HG03354 (cell line): Measurements from ENCODE around the gene CFAP69.
A peak's percentile ranks its signal among the peaks of the same experiment; 100 is the strongest.
"Not testable (repeated sequence)": the region's sequence is repeated elsewhere in the genome, so short reads cannot be mapped to it uniquely, and the experiment has no call there.

ENCODE experiments used
- ATAC-seq: cut with Tn5 transposase; IDR thresholded peaks from one replicate; pipeline ENCODE4 v1.9.1; 2021; ENCODE audit warnings: mild to moderate bottlenecking; ENCODE audit not compliant: unreplicated experiment, poor library complexity, severe bottlenecking

The CFAP69 gene

DNA sequence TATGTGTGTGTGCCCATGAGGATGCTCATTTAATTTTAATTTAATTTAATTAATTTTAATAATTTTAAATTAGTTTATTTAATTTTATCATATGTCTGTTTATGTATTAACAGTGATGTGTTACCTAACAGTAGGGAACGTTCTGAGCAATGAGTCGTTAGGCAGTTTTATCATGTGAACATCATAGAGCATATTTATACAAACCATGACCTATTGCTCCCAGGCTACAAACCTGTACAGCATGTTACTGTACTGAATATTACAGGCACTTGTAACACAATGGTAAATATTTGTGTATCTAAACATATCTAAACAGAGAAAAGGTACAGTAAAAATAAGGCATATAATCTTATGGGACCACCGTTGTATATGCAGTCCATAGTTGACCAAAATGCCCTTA lies 13.7 kb upstream of the CFAP69 start:
- no peak for ATAC-seq

GRCh38 chr7:90232430-90232829 lies 12.5 kb upstream of the CFAP69 start:
- no peak for ATAC-seq

DNA sequence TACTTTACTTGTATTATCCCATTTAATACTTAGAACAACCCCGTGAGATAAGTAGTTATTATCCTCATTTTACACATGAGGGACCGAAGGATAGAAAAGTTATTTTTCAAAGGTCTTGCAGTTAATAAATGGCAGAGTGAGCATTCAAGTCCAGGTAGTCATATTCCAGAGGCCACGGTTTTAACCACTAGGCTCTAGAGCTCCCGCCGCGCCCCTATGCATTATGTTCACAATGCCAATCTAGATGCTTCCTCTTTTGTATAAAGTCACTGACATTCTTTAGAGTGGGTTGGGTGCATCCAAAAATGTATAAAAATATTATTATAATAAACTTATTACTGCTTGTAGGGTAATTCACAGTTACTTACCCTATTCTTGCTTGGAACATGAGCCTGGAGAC lies 11.4 kb upstream of the CFAP69 start:
- no peak for ATAC-seq

DNA sequence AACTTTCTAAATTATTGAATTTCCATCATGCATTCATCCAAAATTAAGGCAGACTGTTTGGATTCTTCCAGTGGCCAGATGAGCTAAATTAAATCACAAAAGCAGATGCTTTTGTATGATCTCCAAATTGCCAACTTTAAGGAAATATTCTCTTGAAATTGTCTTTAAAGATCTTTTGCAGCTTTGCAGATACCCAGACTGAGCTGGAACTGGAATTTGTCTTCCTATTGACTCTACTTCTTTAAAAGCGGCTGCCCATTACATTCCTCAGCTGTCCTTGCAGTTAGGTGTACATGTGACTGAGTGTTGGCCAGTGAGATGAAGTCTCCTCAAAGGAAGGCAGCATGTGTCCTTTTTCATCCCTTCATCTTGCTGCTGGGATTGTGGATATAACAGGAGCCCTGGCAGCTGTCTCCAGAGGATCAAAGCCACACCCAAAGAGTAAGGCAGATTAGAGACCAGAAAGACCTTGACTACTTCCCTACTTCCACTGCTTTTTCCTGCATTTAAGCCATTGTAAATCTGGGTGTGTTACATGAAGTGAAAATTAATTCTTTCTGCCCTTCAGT lies 8.2 kb upstream of the CFAP69 start:
- ATAC-seq: no peak

DNA sequence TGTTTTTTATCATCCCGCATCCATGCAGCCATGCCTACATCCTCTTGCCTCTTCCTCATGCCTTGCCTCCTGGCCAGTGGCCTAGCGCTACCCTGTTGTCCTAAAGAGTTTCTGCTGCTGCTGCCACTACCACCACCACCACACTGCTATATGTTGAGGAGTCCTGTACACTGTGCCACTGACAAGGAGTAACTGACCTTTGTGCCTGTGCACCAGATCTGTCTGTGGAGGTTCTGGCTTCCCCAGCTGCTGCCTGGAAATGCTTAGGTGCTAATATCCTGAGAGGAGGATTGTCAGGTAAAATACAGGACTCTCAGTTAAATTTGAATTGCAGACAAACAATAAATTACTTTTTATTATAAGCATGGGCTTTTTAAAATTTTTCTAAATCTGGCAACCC lies 7.0 kb upstream of the CFAP69 start:
- no peak for ATAC-seq

DNA sequence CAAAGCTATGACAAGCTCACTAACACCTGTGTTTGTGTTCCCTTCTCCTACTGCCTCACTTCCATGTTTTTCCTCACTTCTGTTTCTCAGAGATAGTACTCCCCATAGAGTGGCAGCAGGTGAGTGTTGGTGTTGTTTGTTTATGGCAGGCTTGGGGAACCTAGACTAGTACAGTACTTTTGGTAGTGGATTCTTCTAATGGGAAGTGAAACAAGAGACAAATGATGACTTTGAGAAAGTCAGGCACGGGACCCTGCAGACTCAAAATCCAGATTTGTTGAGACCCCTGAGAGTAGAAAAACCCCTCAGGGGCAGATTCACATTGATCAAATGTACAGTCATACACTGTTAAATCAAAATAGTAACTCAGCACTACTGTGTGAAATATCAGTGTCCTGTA lies 6.4 kb upstream of the CFAP69 start:
- no peak for ATAC-seq

DNA sequence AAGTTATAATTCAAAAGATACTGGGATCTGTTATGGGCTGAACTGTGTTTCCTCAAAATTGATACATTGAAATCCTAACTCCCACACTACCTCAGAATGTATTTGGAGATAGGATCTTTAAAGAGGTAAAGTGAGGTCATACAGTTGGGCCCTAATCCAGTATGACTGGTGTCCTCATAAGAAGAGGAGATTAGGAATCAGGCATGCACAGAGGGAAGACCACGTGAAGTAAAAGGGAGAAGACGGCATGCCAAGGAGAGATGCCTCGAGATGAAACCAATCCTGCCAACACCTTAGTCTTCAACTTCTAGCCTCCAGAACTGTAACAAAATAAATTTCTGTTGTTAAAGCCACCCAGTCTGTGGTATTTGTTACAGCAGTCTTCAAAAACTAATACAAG lies 5.9 kb upstream of the CFAP69 start:
- ATAC-seq: no peak

GRCh38 chr7:90239625-90240228 lies 5.2 kb upstream of the CFAP69 start:
- ATAC-seq: no peak

- peak; percentile 42 for ATAC-seq
Observed at GRCh38 chr7:90242369-90243168, 2.4 kb upstream of the CFAP69 start.

DNA sequence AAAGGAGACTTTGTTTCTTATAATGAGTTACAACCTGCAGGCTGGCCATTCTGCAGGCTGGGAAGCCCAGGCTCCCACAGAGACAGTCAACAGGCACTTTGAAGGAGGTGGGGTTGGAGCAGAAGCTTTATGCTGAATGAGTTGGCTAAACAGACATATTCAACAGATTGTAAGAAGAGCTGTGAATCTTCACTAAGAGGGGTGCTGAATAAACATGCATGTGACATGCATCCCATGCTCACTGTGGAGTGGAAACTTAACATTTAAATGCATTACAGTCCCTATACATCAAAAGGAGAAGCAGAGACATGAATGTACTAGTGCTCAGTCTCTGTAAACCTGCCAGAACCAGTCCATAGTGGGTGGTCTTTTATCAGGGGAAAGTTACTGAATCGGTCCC lies 1.4 kb upstream of the CFAP69 start:
- no peak for ATAC-seq

- peak; percentile 7 for ATAC-seq
Observed at GRCh38 chr7:90244565-90244908, 437 bp upstream of the CFAP69 start.

DNA sequence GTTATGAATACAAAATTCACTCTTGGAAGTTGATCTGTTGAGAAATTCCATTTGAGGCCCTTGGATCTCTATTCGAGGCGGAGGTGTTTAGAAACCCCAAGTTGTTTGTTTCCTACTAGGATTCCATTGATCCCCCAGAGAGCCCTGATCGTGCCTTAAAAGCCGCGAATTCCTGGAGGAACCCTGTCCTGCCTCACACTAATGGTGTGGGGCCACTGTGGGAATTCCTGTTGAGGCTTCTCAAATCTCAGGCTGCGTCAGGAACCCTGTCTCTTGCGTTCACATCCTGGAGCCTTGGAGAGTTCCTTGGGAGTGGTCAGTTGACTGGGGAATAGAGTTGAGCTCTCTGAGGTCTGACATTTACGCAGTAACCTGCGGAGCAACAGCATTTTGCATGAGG lies 1.2 kb downstream of the CFAP69 start:
- no peak for ATAC-seq

DNA sequence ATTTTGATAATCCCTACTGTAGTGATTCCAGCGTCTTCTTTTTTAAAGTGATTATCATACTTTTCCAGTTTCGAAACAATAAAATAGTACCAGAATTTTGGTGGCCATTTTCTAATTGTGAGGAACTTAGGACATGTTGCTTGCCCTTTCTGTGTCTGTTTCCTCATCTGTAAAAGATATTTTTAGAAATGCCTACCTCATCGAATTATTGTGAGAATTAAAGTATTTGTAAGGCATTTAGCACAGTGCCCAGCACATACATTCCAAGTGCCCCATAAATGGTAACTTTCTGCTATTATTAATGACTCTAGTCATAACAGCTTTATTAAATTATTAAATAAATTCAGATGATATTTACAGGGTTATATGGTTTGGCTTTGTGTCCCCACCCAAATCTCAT lies 3.7 kb downstream of the CFAP69 start:
- no peak for ATAC-seq

- no peak for ATAC-seq
Observed at GRCh38 chr7:90250601-90251303, 5.8 kb downstream of the CFAP69 start.

- ATAC-seq: no peak
Observed at GRCh38 chr7:90251304-90251635, 6.3 kb downstream of the CFAP69 start.

- not testable (repeated sequence) for ATAC-seq
Observed at GRCh38 chr7:90256011-90256410, 11.0 kb downstream of the CFAP69 start.

DNA sequence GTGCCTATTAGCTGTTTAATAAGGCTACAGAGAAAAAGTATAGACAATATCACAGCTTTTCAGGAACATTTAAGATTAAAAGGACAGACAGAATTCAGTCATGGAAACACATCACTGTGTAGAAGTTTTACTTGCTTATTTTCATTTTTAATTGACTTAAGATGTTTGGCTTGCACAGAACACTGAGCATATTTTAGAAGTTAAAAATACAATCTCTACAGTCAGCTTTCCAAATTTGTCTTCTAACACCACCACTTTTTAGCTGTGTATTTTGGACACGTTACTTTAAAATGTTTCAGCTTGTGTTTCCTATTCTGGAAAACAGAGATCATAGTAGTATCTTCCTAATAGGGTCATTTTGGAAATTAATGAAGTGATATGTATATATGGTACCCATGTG lies 11.8 kb downstream of the CFAP69 start:
- ATAC-seq: no peak

- ATAC-seq: no peak
Observed at GRCh38 chr7:90261441-90261840, 16.5 kb downstream of the CFAP69 start.

GRCh38 chr7:90262438-90262837 lies 17.5 kb downstream of the CFAP69 start:
- ATAC-seq: peak; percentile 91

- ATAC-seq: no peak
Observed at GRCh38 chr7:90266808-90267207, 21.8 kb downstream of the CFAP69 start.
